Activated CD4-positive, alpha-beta T cell treated with anti-CD3 and anti-CD28 coated beads for 36 hours (primary cell): ENCODE data around the gene SUPT20H. TPM values are rescaled to one million over a fixed set of nuclear protein-coding genes. Genes with fewer than 3 reads are reported as not detected.

ENCODE experiments used
- ATAC-seq: fragments of 200-7000 bp; cut with Tn5 transposase; one replicate; pipeline ENCODE4 v1.10.0; 2021; ENCODE audit warnings: mild to moderate bottlenecking, moderate library complexity
- CTCF ChIA-PET: fragments of 350-600 bp; sonication (Branson Sonifier 250); formaldehyde crosslinking; loops from one replicate; lab custom pipeline; 2021; ENCODE audit warnings: antibody characterized with exemption; lab: Charles Lee
- POLR2A ChIA-PET: fragments of 350-600 bp; sonication (Branson Sonifier 250); formaldehyde crosslinking; loops from one replicate; lab custom pipeline; 2021; ENCODE audit warnings: antibody characterized with exemption, inconsistent platforms; lab: Charles Lee
- DNase-seq: peaks from one replicate; pipeline ENCODE4 v3.0.0-alpha.2; 2020
- H3K27ac Mint-ChIP-seq: one replicate; pipeline ENCODE4 v1.8.0; 2021; ENCODE audit warnings: mixed read lengths
- H3K27me3 Mint-ChIP-seq: one replicate; pipeline ENCODE4 v1.8.0; 2021; ENCODE audit warnings: mixed read lengths
- H3K36me3 Mint-ChIP-seq: one replicate; pipeline ENCODE4 v1.8.0; 2021; ENCODE audit warnings: low read depth, mixed read lengths
- H3K4me1 Mint-ChIP-seq: one replicate; pipeline ENCODE4 v1.8.0; 2021; ENCODE audit warnings: mixed read lengths
- H3K4me3 Mint-ChIP-seq: one replicate; pipeline ENCODE4 v1.8.0; 2021; ENCODE audit warnings: mild to moderate bottlenecking, moderate library complexity, mixed read lengths
- H3K9me3 Mint-ChIP-seq: one replicate; pipeline ENCODE4 v1.8.0; 2021; ENCODE audit warnings: low read depth, mixed read lengths
- intact Hi-C, 2 experiments: fragments of 100-400 bp; cut with DNase I in 1 of 2; cut with micrococcal nuclease in 1 of 2; formaldehyde crosslinking; loops; one replicate each; pipeline versions ENCODE4 v1.14.2 to v1.15.1; 2022 to 2024; cut with DNase I, micrococcal nuclease
- total RNA-seq, 2 experiments: library from RNA; stranded (reverse); gene quantifications; one replicate each; pipeline ENCODE4 v1.2.3, GENCODE V29; 2021

Gene SUPT20H
- total RNA-seq, 2 experiments from 2014 or later: 67.2 to 69.4 TPM

DNA sequence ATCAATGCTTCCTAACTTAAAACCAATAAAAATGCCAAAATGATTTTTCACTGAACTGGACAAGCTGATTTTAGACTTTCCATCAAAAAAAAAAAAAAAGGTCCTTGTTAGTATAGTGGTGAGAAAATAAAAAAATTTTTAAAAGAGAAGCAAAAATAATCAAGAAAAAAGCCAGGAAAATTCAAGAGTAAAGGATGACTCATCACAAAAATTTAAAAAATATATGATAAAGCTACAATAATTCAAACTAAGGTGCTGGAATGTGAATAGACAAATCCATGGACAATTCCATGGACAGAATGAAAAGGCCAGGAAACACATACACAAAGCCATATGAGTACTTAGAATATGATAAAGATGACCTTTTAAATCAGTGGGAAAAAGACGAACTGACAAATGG lies 86.5 kb downstream of the SUPT20H start:
- ATAC-seq (no peak), DNase-seq (no peak)
- ChIA-PET CTCF (interaction anchor here (0.6 kb wide), 1 partner anchor 642 kb away, joined by 3 read pairs; no protein-coding TSS in a partner anchor), POLR2A (interaction anchor here (0.7 kb wide), 1 partner anchor 132 kb away, joined by 3 read pairs; no protein-coding TSS in a partner anchor)
- no peaks in the 10 kb centered on the region for H3K4me1 Mint-ChIP-seq
- H3K27ac Mint-ChIP-seq: no peak overlapping the region
- H3K9me3 Mint-ChIP-seq: peaks cover 2% of the 10 kb centered on the region
- H3K36me3 Mint-ChIP-seq: peaks cover 40% of the 10 kb centered on the region
- intact Hi-C loops: no loop called here
- no peak overlapping the region for H3K4me3 Mint-ChIP-seq
- no peaks in the 10 kb centered on the region for H3K27me3 Mint-ChIP-seq

DNA sequence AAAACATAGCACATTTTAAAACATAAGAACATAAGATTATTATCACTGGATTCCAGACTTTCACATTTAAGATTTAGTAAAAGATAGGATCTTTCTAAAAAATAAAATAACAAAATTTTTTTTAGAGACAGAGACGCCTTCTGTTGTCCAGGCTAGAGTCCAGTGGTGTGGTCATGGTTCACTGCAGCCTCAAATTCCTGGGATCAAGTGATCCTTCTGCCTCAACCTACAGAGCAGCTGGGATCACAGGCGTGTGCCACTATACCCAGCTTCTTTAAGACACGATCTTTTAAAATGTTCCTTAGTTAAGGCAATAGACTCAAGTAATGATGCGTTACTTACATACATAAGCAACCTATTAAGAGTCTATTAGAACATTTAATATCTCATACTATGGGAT lies 93.1 kb downstream of the SUPT20H start:
- Mint-ChIP-seq H3K36me3 (peaks cover 43% of the 10 kb centered on the region), H3K27me3 (no peaks in the 10 kb centered on the region), H3K4me3 (no peak overlapping the region), H3K4me1 (peaks cover 6% of the 10 kb centered on the region), H3K9me3 (no peaks in the 10 kb centered on the region), H3K27ac (no peak overlapping the region)
- CTCF ChIA-PET: interaction anchor here (0.5 kb wide), 1 partner anchor 56 kb away, joined by 3 read pairs; no protein-coding TSS in a partner anchor
- intact Hi-C loops: no loop called here
- ATAC-seq: no peak
- no peak for DNase-seq
- POLR2A ChIA-PET: no interaction called here

DNA sequence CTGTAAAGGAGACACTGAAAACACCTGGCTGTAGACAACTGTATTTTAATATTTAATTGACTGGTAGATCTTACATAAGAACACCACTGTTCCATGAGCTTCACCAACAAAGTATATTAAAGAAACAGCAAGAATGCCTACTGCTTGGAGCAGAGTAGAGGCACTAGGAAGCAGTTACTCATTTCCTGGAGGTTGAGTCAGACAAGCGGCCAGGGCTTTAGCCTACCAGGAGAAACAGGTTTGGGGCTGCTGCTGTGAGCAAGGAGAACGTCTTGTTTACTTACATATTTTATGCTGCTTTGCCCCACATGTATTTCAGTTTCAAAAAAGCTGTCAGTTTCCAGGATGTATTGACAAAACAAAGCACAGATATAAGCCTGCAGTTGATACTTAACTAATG lies 93.7 kb downstream of the SUPT20H start:
- no peaks in the 10 kb centered on the region for H3K9me3 Mint-ChIP-seq
- no peak overlapping the region for H3K4me3 Mint-ChIP-seq
- intact Hi-C loops: no loop called here
- peaks cover 46% of the 10 kb centered on the region for H3K36me3 Mint-ChIP-seq
- ATAC-seq: peak; percentile 81
- no peaks in the 10 kb centered on the region for H3K27me3 Mint-ChIP-seq
- ChIA-PET POLR2A (no interaction called here), CTCF (no interaction called here)
- peaks cover 6% of the 10 kb centered on the region for H3K4me1 Mint-ChIP-seq
- peak overlapping the region; percentile 38 for H3K27ac Mint-ChIP-seq
- peak; percentile 24 for DNase-seq

DNA sequence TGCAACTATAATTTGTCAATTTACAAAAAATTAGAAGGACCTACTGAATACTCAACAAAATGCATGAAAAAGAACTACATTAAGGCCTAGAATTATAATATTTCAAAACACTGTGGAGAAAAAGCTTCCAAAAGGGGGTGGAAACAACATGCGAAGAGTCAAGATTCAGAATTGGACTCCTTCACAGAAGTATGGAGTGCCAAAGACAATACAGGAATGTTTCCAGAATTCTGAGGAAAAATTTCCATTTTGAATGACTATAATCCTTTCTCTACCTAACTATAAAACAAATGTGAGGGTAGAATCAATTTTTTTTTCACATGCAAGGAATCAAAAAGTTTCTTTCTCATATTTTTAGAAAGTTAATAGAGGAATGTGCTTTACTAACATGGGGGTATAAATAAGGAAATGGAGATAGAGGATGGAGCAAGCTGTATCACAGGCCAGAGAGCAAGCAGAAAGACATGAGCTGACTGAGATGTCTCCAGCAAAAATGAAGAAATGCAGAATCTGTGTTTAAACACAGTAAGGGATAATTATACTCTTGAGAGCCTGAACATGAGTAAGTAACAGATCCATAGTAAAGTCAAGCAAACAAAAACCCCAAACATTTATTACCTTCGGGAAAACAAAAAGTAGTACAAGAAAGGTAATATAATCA lies 99.9 kb downstream of the SUPT20H start:
- POLR2A ChIA-PET: interaction anchor here (0.7 kb wide), 1 partner anchor 667 kb away, joined by 3 read pairs; no protein-coding TSS in a partner anchor
- no peaks in the 10 kb centered on the region for H3K27me3 Mint-ChIP-seq
- H3K27ac Mint-ChIP-seq: no peak overlapping the region
- peaks cover 36% of the 10 kb centered on the region for H3K36me3 Mint-ChIP-seq
- no peak overlapping the region for H3K4me3 Mint-ChIP-seq
- ATAC-seq (no peak), DNase-seq (no peak)
- intact Hi-C loops: no loop called here
- no peaks in the 10 kb centered on the region for H3K4me1 Mint-ChIP-seq
- CTCF ChIA-PET: interaction anchor here (0.9 kb wide), 1 partner anchor 652 kb away, joined by 3 read pairs; no protein-coding TSS in a partner anchor
- no peaks in the 10 kb centered on the region for H3K9me3 Mint-ChIP-seq

Other genes starting within 250 kb of the SUPT20H start
- 10 to 100 TPM; 10.1 to 13.8 TPM for gene RFXAP, start 240.5 kb downstream of the SUPT20H start, total RNA-seq
- under 1 TPM; 0.14 to 0.18 TPM for gene SMAD9, start 139.4 kb downstream of the SUPT20H start, total RNA-seq
- 10 to 100 TPM; 21.1 to 28.3 TPM for gene ALG5, start 60.3 kb downstream of the SUPT20H start, total RNA-seq
- 100 to 1,000 TPM; 179 to 216 TPM for gene EXOSC8, start 58.9 kb downstream of the SUPT20H start, total RNA-seq
- not detected for gene CSNK1A1L, start 46.0 kb upstream of the SUPT20H start, total RNA-seq